ENCODE data around the gene SLC39A9.

The SLC39A9 gene

GRCh38 chr14:69398053-69398817, at the start of gene SLC39A9, which contains the start of gene ERH:
Gene SLC39A9, plus strand, starts transcription at chr14:69398692. Its CDS starts 678 bp downstream, at chr14:69399370.
Gene ERH, minus strand, starts transcription at chr14:69398299. Its CDS starts 66 bp downstream, at chr14:69398233.
- DNase-seq: peak; percentile 97

GRCh38 chr14:69349091-69349777, 49.3 kb upstream of the SLC39A9 start:
- no peak for DNase-seq

- no peak for DNase-seq
These were observed 47.6 kb upstream of the SLC39A9 start for GRCh38 chr14:69350892-69351291.

GRCh38 chr14:69351385-69351784, 47.1 kb upstream of the SLC39A9 start:
- no peak for DNase-seq

GRCh38 chr14:69351911-69352310, 46.6 kb upstream of the SLC39A9 start:
- no peak for DNase-seq

- no peak for DNase-seq
These were observed 45.3 kb upstream of the SLC39A9 start for GRCh38 chr14:69353168-69353567.

GRCh38 chr14:69354383-69355153, 43.9 kb upstream of the SLC39A9 start:
- peak; percentile 45 for DNase-seq

GRCh38 chr14:69355154-69355597, 43.3 kb upstream of the SLC39A9 start:
- DNase-seq: no peak

GRCh38 chr14:69355607-69356281, 42.7 kb upstream of the SLC39A9 start:
- DNase-seq: no peak

GRCh38 chr14:69356903-69357543, 41.5 kb upstream of the SLC39A9 start:
- peak; percentile 38 for DNase-seq

GRCh38 chr14:69357544-69358200, 40.8 kb upstream of the SLC39A9 start:
- no peak for DNase-seq

- DNase-seq: no peak
These were observed 40.1 kb upstream of the SLC39A9 start for GRCh38 chr14:69358233-69358963.

- DNase-seq: no peak
These were observed 39.5 kb upstream of the SLC39A9 start for GRCh38 chr14:69358966-69359365.

GRCh38 chr14:69360438-69361108, 37.9 kb upstream of the SLC39A9 start:
- no peak for DNase-seq

GRCh38 chr14:69363055-69363454, 35.4 kb upstream of the SLC39A9 start:
- DNase-seq: no peak

GRCh38 chr14:69363964-69364363, 34.5 kb upstream of the SLC39A9 start:
- DNase-seq: no peak

- no peak for DNase-seq
These were observed 34.1 kb upstream of the SLC39A9 start for GRCh38 chr14:69364378-69364777.

- no peak for DNase-seq
These were observed 32.4 kb upstream of the SLC39A9 start for GRCh38 chr14:69366069-69366468.

- no peak for DNase-seq
These were observed 31.7 kb upstream of the SLC39A9 start for GRCh38 chr14:69366761-69367160.

- no peak for DNase-seq
These were observed 30.1 kb upstream of the SLC39A9 start for GRCh38 chr14:69368381-69368780.

Data from DMS53 (cell line).